ENCODE data around the gene FOXK1. TPM values are rescaled to one million over a fixed set of nuclear protein-coding genes. Genes with fewer than 3 reads are reported as not detected.

Gene FOXK1
- total RNA-seq, 1 experiment from 2014 or later, result 50.8 TPM

GRCh38 chr7:4803397-4804241, 121.5 kb downstream of the FOXK1 start:
- Histone ChIP-seq H3K4me1 (no peaks in the 10 kb centered on the region), H3K9me3 (no peaks in the 10 kb centered on the region), H3K36me3 (ENCODE audit: control insufficient read depth, insufficient read depth, low read length) (no peaks in the 10 kb centered on the region), H3K27me3 (replicated peaks; ENCODE audit: control insufficient read depth, insufficient read depth, low read length) (no peaks in the 10 kb centered on the region; the same call in 1 of the 2 replicates), H3K4me3 (ENCODE audit: low read depth, low read length) (no peak overlapping the region)
- intact Hi-C loops (cut with micrococcal nuclease; ENCODE audit: unreplicated experiment), result no loop called here
- no peaks in the 10 kb centered on the region for H3K4me1 Mint-ChIP-seq (ENCODE audit: low read depth, unreplicated experiment)
- peaks cover 7% of the 10 kb centered on the region for H3K27me3 Mint-ChIP-seq (ENCODE audit: insufficient read depth, unreplicated experiment)
- H3K4me3 Mint-ChIP-seq (ENCODE audit: unreplicated experiment), result no peak overlapping the region
- peaks cover 6% of the 10 kb centered on the region for H3K36me3 Mint-ChIP-seq (ENCODE audit: insufficient read depth, unreplicated experiment)
- no TSS peak for BruUV-seq (replicated peaks)
- ChIA-PET CTCF (no interaction called here), POLR2A (no interaction called here)
- no peaks in the 10 kb centered on the region for H3K9me3 Mint-ChIP-seq (ENCODE audit: unreplicated experiment)
- no peak for DNase-seq
- no peak for TF ChIP-seq CTCF (IDR thresholded peaks at IDR 0.05; ENCODE audit: insufficient read depth in 1 of 2, low read depth in 1 of 2, low read length in 1 of 2, severe bottlenecking in 1 of 2, unreplicated experiment in 1 of 2)
- no peak overlapping the region for H3K27ac Mint-ChIP-seq (ENCODE audit: unreplicated experiment)

GRCh38 chr7:4805110-4805983, 123.3 kb downstream of the FOXK1 start:
- Mint-ChIP-seq H3K4me3 (ENCODE audit: unreplicated experiment) (no peak overlapping the region), H3K27ac (ENCODE audit: unreplicated experiment) (no peak overlapping the region), H3K36me3 (ENCODE audit: insufficient read depth, unreplicated experiment) (peaks cover 6% of the 10 kb centered on the region), H3K27me3 (ENCODE audit: insufficient read depth, unreplicated experiment) (peaks cover 7% of the 10 kb centered on the region), H3K4me1 (ENCODE audit: low read depth, unreplicated experiment) (no peaks in the 10 kb centered on the region), H3K9me3 (ENCODE audit: unreplicated experiment) (no peaks in the 10 kb centered on the region)
- intact Hi-C loops (cut with micrococcal nuclease; ENCODE audit: unreplicated experiment), result no loop called here
- Histone ChIP-seq H3K27me3 (replicated peaks; ENCODE audit: control insufficient read depth, insufficient read depth, low read length) (no peaks in the 10 kb centered on the region; the same call in 1 of the 2 replicates), H3K36me3 (ENCODE audit: control insufficient read depth, insufficient read depth, low read length) (no peaks in the 10 kb centered on the region), H3K4me3 (ENCODE audit: low read depth, low read length) (no peak overlapping the region), H3K9me3 (no peaks in the 10 kb centered on the region), H3K4me1 (no peaks in the 10 kb centered on the region)
- no peak for DNase-seq
- POLR2A ChIA-PET, result no interaction called here
- CTCF ChIA-PET, result interaction anchor here (1.4 kb wide), 1 partner anchor 25 kb away, joined by 4 read pairs; no protein-coding TSS in a partner anchor
- no TSS peak for BruUV-seq (replicated peaks)
- TF ChIP-seq CTCF (IDR thresholded peaks at IDR 0.05; ENCODE audit: insufficient read depth in 1 of 2, low read depth in 1 of 2, low read length in 1 of 2, severe bottlenecking in 1 of 2, unreplicated experiment in 1 of 2), result no peak

GRCh38 chr7:4805984-4806300, 123.8 kb downstream of the FOXK1 start:
- no peak overlapping the region for H3K27ac Mint-ChIP-seq (ENCODE audit: unreplicated experiment)
- H3K9me3 Mint-ChIP-seq (ENCODE audit: unreplicated experiment), result no peaks in the 10 kb centered on the region
- Histone ChIP-seq H3K9me3 (no peaks in the 10 kb centered on the region), H3K4me1 (no peaks in the 10 kb centered on the region), H3K4me3 (ENCODE audit: low read depth, low read length) (no peak overlapping the region), H3K36me3 (ENCODE audit: control insufficient read depth, insufficient read depth, low read length) (no peaks in the 10 kb centered on the region), H3K27me3 (replicated peaks; ENCODE audit: control insufficient read depth, insufficient read depth, low read length) (no peaks in the 10 kb centered on the region; the same call in 1 of the 2 replicates)
- peaks cover 4% of the 10 kb centered on the region for H3K36me3 Mint-ChIP-seq (ENCODE audit: insufficient read depth, unreplicated experiment)
- intact Hi-C loops (cut with micrococcal nuclease; ENCODE audit: unreplicated experiment), result no loop called here
- H3K4me1 Mint-ChIP-seq (ENCODE audit: low read depth, unreplicated experiment), result no peaks in the 10 kb centered on the region
- CTCF ChIA-PET, result interaction anchor here (1.4 kb wide), 1 partner anchor 24 kb away, joined by 4 read pairs; no protein-coding TSS in a partner anchor
- BruUV-seq (replicated peaks), result no TSS peak
- POLR2A ChIA-PET, result no interaction called here
- H3K27me3 Mint-ChIP-seq (ENCODE audit: insufficient read depth, unreplicated experiment), result peaks cover 7% of the 10 kb centered on the region
- no peak for TF ChIP-seq CTCF (IDR thresholded peaks at IDR 0.05; ENCODE audit: insufficient read depth in 1 of 2, low read depth in 1 of 2, low read length in 1 of 2, severe bottlenecking in 1 of 2, unreplicated experiment in 1 of 2)
- DNase-seq, result no peak
- H3K4me3 Mint-ChIP-seq (ENCODE audit: unreplicated experiment), result no peak overlapping the region

Measured in Caco-2 (cell line).